Fibroblast of the aortic adventitia (primary cell): Measurements from ENCODE around the gene GH1. TPM values are rescaled to one million over a fixed set of nuclear protein-coding genes. Genes with fewer than 3 reads are reported as not detected.
"Not testable (repeated sequence)": the region's sequence is repeated elsewhere in the genome, so short reads cannot be mapped to it uniquely, and the experiment has no call there.

Experiments
- DNase-seq: peaks from one replicate; pipeline ENCODE4 v3.0.0-alpha.2; 2010; ENCODE audit warnings: low read depth
- H3K4me3 ChIP-seq: 2 replicates; pipeline ENCODE4 v1.5.1; 2011; ENCODE audit warnings: low read depth, mild to moderate bottlenecking, control low read depth, low read length, moderate library complexity
- total RNA-seq: library from RNA; depleted of rRNA; stranded (reverse); fragments of >200 nt; gene quantifications from 2 replicates; pipeline ENCODE4 v1.2.3, GENCODE V29; 2012; ENCODE audit warnings: low replicate concordance
- TF ChIP-seq, protein P1 (sequence below): IDR thresholded peaks from 2 replicates; pipeline ENCODE4 v1.5.1; 2011; ENCODE audit warnings: mild to moderate bottlenecking, low read length, control low read depth, inconsistent platforms; ENCODE audit not compliant: insufficient read depth

Gene GH1
- total RNA-seq = not detected in 2 replicates

DNA sequence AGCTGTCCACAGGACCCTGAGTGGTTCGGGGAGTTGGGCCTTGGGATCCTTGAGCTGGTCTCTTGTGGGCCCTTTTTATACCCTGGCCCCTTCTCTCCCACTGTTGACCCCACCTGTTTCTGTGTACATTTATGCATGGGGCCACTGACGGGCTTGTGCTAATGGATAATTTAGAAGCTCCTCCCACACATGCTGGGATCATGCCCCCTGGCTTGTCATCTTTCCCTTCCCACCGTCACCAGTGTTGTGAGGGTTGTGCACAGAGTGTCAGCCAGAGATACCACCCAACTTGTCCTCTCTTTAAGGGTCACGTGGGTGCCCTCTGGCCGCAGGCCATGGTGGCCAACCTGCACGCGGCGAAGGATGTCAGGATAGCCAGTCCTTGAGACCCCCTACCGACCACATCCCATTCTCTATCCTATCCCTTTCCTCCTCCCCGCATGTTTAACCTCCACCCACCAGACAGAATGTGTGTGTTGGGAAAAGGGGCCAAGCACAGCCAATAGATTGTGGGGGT is at the start of gene GH1:
Gene GH1 (minus strand): TSS at position 51 of the 517 bp plus-strand sequence. CDS start 63 bp downstream, outside the sequence.
- DNase-seq, H3K4me3 ChIP-seq: not testable (repeated sequence)

DNA sequence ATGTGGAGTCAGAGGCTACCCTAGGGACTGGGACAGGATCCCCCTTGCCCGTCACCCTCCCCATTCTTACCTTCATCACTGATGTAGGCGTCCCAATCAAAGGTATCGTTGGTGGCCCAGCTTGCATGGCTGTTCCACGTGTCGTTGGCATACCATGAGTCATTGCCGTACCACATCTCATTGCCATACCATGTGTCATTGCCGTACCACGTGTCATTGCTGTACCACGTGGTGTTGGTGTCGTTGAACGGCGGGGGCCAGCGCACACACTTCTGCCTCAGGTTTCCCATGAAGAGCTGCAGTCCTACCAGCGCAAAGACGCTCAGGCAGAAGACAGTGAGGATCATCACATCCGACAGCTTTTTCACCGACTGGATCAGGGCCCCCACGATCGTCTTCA is 49.3 kb upstream of the GH1 start:
- TF ChIP-seq, protein P1, sequence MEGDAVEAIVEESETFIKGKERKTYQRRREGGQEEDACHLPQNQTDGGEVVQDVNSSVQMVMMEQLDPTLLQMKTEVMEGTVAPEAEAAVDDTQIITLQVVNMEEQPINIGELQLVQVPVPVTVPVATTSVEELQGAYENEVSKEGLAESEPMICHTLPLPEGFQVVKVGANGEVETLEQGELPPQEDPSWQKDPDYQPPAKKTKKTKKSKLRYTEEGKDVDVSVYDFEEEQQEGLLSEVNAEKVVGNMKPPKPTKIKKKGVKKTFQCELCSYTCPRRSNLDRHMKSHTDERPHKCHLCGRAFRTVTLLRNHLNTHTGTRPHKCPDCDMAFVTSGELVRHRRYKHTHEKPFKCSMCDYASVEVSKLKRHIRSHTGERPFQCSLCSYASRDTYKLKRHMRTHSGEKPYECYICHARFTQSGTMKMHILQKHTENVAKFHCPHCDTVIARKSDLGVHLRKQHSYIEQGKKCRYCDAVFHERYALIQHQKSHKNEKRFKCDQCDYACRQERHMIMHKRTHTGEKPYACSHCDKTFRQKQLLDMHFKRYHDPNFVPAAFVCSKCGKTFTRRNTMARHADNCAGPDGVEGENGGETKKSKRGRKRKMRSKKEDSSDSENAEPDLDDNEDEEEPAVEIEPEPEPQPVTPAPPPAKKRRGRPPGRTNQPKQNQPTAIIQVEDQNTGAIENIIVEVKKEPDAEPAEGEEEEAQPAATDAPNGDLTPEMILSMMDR = no peak
- DNase-seq = no peak
- no peak overlapping the region for H3K4me3 ChIP-seq

DNA sequence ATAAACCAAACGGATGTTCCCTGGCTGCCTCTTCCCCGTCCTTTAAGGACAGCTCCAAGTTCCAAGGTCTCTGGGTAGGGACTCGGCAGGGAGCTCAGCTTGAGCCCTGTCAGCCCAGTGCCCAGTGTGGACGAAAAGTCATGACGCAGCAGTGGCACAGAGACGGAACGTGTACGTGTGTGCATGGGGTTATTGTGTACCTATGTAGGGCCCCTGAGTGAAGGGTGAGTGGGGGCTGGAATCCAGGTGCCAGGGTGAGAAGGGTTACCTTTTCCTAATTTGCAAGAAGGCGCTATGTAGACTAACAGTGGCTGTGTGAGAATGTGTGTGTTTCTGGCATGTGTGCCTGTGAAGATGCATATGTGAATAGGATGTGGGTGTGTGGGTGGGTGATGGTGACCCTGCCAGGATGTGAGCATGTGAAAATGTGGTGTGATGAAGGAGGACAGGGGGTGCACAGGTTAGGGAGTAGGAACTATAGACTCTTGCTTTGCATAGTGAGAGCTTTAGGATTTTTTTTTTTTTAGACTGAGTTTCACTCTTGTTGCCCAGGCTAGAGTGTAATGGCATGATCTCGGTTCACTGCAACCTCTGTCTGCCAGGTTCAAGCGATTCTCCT is 48.1 kb upstream of the GH1 start:
- H3K4me3 ChIP-seq = no peak overlapping the region
- no peak for DNase-seq
- TF ChIP-seq, protein P1 = no peak

DNA sequence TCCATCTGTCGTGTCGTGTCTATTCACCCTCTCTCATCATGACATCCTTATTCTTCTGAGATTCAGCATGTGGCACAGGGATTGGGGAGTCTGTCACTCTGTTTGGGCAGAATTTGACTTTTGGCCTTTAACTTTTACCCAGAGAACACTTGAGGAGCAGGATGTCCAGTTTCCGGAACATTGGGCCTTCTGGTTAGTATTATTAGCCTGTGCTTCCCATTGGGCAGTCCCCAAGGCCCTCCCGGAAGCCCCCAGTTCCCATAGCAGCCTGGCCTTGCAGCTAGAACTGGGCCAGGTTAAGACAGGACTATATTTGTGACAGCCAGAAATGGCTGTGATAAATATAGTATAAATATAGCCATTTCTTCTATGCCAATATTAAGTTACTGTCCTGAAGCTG is 44.5 kb upstream of the GH1 start:
- no peak overlapping the region for H3K4me3 ChIP-seq
- TF ChIP-seq, protein P1 = no peak
- DNase-seq = no peak

DNA sequence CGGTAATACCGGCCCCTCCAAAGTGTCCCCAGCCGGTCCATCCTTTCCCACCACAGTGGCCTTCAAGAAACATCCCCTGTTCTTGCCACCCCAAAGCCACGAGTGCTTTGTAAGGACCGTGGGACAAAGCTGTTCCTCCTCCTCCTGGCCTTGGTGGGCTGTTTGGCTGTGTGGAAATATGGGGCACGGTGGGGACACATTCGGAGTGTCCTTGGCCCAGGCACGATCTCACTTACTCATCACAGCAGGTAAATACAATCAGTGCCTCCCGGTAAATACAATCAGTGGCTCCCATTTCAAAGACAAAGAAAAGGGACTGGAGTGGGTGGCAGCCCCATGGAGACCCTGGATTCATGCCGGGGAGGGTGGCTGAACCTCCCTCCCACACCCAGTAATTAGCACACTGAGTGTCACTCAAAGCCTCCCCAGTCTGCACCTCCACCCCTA is 43.7 kb upstream of the GH1 start:
- H3K4me3 ChIP-seq = no peak overlapping the region
- TF ChIP-seq, protein P1 = no peak
- DNase-seq = no peak

DNA sequence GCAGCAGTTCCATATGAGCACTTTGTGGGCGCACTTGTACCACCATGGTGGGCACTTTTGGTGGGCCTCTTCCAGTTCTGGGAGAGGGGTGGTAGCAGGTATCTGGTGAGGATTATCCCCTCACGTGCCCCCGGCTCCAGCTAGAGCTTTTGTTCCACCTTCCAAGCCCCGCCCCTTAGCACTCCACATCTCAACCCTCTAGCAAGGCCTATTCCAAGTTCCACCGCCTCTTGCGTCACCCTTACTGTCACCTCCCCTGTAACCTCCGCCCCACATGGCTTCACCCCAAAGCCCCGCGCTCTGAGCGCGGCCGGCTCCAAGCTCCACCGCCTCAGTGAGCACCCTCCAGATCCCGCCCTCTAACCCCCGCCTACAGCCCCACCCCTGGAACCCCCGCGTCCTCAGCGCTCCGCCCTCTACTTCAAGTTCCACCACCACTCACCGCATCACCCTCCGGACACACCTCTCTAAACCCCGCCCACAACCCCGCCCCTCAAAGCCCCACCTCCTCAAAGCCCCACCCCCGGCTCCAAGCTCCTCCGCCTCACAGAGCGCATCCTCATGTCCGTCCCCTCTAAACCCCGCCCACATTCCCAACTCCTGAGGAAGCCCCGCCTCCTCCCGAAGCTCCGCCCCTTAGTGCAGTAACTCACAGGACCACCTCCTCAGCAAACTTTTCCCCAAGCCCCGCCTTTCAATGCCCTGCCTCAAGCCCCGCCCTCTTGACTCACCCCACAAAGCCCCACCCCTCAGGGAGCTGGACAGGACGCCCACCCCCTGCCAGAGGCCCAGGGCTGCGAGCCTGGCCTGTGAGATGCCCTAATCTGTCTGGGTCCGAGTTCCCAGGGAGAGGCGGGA is 42.9 kb upstream of the GH1 start:
- H3K4me3 ChIP-seq = peak overlapping the region; percentile 28
- peak; percentile 63 for DNase-seq
- TF ChIP-seq, protein P1 = no peak

DNA sequence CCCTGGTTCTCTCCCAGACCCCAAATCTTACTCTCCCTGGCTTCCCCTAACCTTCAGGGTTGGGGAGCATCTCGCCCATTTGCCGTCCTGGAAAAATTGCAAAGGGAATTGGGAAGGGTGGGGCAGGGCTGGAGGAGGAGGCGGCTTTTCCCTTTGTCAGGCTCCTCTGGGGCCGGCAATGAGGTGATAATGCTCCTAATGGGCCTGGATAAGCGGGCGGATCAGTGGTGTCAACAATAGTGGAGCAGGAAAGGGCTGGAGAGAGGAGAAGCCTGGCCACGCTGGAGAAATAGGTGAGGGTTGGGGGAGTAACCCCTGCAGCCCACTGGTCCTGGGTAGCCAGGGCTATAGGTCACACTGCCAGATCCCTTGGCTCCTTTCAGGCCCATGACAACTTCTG is 41.8 kb upstream of the GH1 start:
- H3K4me3 ChIP-seq = no peak overlapping the region
- no peak for DNase-seq
- TF ChIP-seq, protein P1 = no peak
